Right lung (tissue), 10 donors: ENCODE measurements around the gene RNASE12. TPM values are rescaled to one million over a fixed set of nuclear protein-coding genes. Genes with fewer than 3 reads are reported as not detected.
"Not testable (repeated sequence)": the region's sequence is repeated elsewhere in the genome, so short reads cannot be mapped to it uniquely, and the experiment has no call there.

Source experiments
- DNase-seq, 2 donors: peaks; one replicate each; pipeline ENCODE4 v3.0.0-alpha.2; 2013
- long read RNA-seq, 8 donors: transcript quantifications; one replicate each; lab custom pipeline, GENCODE V29; 2026
- polyA plus RNA-seq, 5 donors: library from polyadenylated mRNA; unstranded; fragments of 120-200 nt; gene quantifications; one replicate each; pipeline versions ENCODE4 v1.2.1 to v1.2.3, GENCODE V29; 2013; ENCODE audit warnings: inconsistent platforms in 1 of 5, low replicate concordance in 1 of 5; ENCODE audit not compliant: insufficient read length in 5 of 5, insufficient read depth in 1 of 5

Gene RNASE12, protein sequence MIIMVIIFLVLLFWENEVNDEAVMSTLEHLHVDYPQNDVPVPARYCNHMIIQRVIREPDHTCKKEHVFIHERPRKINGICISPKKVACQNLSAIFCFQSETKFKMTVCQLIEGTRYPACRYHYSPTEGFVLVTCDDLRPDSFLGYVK
- polyA plus RNA-seq, result not detected
- long read RNA-seq, donor 1, result 0 reads
- long read RNA-seq, donor 2, result 0 reads
- long read RNA-seq, donor 3, result 0 reads
- long read RNA-seq, donor 4, result 0 reads
- long read RNA-seq, donor 5, result 0 reads
- long read RNA-seq, donor 6, result 0 reads
- long read RNA-seq, donor 7, result 0 reads
- long read RNA-seq, donor 8, result 0 reads

DNA sequence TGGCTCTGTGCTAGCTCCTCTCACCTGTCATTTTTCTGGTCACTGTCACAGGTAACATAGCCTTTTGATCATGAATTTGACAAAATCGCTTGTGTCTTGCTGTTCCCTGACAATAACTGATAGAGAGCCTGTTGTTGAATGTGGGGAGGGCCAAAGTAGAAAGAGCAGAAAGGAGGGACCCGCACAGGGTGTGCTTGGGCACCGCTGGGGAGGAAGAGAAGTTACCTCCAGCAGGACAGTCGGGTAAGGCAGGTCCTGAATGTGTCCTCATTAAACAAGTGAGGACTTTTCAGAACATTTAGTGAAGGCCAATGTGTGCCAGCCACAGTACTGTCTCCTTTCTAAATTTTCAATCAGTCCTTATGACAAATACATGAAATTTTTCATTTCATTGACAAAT, at the start of gene RNASE12:
RNASE12 (minus strand) TSS at position 142 of the 400 bp plus-strand sequence. CDS start 653 bp downstream, outside the sequence.
- no peak for DNase-seq

DNA sequence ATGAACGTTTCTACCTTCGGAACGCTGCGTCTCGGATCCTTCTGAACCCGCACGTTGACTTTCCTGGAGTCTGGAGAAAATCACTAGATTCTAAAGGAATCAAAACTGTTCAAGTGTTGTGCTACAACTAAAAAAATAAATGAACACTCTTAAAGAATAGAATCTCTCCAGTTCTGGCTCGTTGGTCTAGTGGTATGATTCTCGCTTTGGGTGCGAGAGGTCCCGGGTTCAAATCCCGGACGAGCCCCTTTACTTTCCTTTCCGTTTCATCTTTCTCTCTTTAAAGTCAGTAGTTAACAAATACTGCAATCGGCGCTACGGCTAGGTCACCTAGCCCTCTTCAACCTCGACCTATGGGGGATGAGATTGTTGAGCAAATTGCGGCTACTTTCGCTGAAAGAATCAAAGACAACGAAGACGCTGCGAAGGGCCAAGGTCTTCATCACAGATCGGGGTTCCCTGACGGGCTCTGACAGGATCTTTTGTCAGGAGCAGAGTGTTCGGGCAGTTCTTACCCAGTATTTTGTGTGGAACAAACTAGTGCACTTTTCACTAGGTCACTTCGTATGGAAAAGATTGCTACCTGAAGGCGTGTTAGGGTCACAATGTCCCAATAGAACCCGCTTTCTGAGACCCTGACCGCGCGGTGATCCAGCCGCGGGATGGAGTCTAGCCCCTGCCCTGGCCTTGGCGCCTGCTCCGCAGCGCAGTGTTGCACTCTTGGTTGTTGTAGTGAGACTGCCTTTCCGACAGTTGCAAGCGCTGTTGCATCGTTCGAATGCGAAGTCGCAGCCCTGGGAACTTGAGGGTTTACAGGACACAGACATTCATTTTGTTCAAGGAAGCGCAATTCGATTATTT, 41.9 kb upstream of the RNASE12 start:
- no peak for DNase-seq

GRCh38 chr14:20632448-20632830, 41.3 kb upstream of the RNASE12 start:
- no peak for DNase-seq

DNA sequence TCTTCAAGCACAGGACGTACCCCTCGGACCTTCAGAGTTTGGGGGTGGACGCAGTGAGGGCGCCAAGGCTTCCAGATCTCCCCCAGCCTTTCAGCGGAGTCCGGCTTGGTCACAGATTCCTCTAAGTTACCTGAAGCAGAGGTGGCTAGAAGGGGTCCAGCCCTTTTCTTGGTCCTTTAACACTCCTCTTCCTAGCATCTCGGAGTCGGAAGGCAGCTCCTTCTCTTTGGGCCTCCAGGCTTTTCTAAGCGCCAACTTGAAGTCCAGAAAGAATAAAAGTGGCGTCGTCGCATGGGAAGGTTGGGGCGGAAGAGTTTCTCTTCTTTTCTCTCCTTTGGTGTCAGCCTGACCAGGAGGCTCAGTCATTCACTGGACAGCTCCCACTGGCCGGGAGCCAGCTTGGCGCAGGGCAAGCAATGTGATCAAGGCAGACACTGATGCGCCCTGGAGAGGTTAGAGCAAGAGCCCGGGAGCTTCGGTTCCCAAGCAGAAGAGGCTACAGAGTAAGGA, 40.8 kb upstream of the RNASE12 start:
- no peak for DNase-seq

- no peak for DNase-seq
Observed at GRCh38 chr14:20631023-20631879, 40.1 kb upstream of the RNASE12 start.

DNA sequence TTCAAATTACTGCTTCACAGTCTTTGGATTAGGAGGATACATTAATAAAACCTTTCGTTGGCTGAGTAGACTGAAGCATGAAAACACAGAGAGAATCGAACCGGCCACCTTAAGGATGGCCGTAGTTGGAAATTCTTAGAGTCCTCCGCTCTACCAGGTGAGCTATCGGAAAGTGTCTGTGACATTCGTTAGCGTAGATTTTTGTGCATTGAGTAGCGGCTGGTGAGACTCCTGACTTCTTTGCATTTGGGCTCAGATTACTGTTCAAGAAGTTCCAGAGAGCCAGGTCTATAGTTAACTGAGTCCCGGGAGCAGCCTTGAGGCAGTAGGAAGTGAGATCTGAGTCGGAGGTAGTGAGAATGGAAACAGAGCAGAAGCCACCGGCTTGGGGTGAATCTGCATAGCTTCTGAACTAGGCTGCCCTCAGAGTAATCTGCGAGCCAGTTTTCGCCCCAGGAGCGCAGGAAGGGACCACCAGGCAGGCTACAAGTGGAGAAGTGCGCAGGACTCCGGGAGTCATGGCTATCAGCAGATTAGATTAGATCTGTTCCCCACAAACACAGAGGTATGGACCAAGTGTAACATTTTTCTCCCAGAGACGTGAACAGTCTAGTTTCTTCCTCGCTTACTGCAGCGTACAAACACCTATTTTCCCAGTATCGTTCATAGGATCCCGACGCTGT, 39.3 kb upstream of the RNASE12 start:
- DNase-seq, result no peak

- no peak for DNase-seq
Observed at GRCh38 chr14:20628063-20628854, 37.1 kb upstream of the RNASE12 start.

GRCh38 chr14:20627346-20628027, 36.3 kb upstream of the RNASE12 start:
- DNase-seq, result no peak

DNA sequence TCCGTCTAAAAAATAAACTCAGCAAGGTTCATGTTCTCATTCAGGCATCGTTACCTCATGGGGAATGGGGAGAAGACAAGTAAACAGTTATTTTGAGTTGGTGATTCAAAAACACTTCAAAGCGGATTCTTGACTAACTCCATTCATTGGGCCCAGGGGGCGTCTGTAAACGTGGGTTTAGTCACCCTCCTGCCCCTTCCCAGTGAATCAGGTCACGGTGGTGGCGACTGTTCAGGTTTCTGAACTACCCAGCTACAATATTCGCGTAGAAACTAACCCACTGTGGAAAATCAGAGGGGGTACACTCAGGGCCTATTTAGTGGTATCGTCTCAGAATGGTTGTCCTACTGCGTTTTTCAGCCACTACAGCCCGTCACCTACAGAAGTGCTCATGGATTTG, 35.1 kb upstream of the RNASE12 start:
- no peak for DNase-seq

GRCh38 chr14:20624495-20625070, 33.4 kb upstream of the RNASE12 start:
- DNase-seq, result no peak

DNA sequence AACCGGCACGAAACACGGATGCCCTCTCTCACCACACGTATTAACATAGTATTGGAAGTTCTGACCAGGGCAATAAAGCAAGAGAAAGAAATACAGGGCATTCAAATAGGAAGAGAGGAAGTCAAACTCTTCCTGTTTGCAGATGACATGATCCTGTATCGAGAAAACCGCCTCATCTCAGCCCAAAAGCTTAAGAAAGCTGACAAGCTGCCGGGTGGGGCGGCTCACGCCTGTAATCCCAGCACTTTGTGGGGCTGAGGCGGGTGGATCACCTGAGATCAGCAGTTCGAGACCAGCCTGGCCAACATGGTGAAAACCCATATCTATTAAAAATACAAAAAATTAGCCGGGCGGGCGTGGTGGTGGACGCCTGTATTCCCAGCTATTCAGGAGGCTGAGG, 32.6 kb upstream of the RNASE12 start:
- no peak for DNase-seq

DNA sequence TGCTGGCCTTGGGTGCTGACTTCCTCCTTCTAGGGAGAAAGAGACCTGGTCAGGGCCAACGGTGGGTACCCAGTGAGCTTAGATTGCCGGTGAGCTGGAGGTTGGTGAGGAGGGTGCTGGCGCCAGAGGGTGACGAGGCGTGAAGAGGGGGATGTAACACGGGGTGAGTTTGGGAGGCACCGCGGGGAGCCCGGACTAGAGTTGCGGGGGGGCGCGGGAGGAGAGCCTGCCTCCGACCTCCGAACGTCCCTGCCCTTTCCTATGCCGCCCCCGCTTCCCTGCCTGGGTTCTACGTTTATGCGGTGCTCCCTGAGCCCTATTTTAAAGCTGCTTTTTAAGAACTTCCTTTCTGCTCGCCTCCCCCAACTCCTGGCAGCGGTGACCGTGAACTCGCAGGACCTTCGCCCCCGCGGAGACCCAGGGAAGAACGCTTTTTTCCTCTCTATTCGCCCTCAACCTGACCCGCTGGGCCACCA, 31.7 kb upstream of the RNASE12 start:
- no peak for DNase-seq

- DNase-seq, result no peak
Observed at GRCh38 chr14:20620798-20621478, 29.8 kb upstream of the RNASE12 start.

DNA sequence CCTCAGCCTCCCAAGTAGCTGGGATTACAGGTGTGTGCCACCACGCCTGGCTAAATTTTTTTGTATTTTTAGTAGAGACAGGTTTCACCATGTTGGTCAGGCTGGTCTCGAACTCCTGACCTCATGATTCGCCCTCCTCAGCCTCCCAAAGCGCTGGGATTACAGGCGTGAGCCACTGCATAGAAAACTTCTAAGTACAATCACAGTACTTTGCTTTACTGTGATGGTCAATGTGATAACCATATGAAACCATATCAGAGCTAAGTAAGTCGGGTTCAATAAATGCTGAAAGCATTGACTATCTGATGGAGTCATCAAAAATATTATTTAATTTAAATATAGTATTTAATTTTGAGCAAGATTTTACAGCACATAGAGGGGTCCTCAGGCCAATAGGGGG, 28.5 kb upstream of the RNASE12 start:
- not testable (repeated sequence) for DNase-seq

DNA sequence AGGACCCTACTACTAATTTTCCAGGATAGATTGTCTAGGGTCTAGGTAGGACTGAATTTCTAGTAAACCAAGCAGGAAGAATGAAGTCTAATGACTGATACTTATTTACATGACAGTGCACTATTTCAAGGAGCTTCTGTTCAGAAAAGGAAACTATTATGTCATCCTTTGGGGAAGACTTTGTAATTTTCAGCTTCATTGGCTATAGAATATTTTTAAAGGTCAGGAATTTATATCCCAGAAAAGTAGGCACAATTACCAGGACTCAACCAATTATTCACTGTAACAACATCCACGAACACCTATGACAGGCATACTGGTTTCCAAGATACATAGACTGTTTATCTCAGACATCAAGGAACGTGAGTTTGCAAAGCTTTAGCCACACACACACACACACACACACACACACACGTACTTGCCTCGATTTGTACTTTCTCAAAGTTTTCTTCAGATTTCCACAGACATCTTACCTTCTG, 27.1 kb upstream of the RNASE12 start:
- DNase-seq, result no peak

GRCh38 chr14:20617138-20618003, 26.2 kb upstream of the RNASE12 start:
- DNase-seq, result no peak

GRCh38 chr14:20615996-20616395, 24.8 kb upstream of the RNASE12 start:
- DNase-seq, result no peak
